ENCODE measurements around the gene TEX10.

The TEX10 gene

DNA sequence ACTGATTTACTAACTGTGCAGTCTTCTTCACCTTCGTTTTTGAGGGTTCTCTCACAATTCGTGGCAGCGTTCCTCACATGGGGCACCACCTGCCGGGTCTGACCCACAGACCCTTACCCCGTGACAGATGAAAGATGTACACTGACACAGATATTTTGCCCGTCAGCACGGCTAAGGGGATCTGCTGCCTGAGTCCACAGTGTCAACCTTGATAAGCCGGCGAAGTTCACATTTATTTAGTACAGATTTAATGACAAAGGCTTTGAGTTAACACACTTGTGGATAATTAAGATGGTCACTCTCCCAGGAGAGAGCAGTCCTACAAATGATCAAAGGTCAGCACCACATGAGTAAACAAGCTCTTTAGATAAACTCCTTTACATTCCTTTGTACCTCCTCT lies 15.9 kb upstream of the TEX10 start:
- TF ChIP-seq GLIS2 (tag by site-specific recombination; IDR thresholded peaks at IDR 0.05) (no peak), ZNF155 (tag by site-specific recombination; IDR thresholded peaks at IDR 0.05) (no peak), ZNF785 (tag by site-specific recombination; IDR thresholded peaks at IDR 0.05) (no peak)
- Histone ChIP-seq H3K4me3 (ENCODE audit: low read depth, low read length) (no peak overlapping the region), H3K36me3 (ENCODE audit: control insufficient read depth in 2 of 2, insufficient read depth in 1 of 2, low read length in 2 of 2) (no peaks in the 10 kb centered on the region), H3K4me1 (ENCODE audit: control insufficient read depth, insufficient read depth, low read length) (no peaks in the 10 kb centered on the region), H3K9me3 (ENCODE audit: control insufficient read depth, insufficient read depth, low read depth, low read length) (no peaks in the 10 kb centered on the region), H3K27ac (ENCODE audit: extremely low read depth, low read depth, low read length) (no peak overlapping the region)
- ChIA-PET CTCF (no interaction called here), POLR2A (no interaction called here)

DNA sequence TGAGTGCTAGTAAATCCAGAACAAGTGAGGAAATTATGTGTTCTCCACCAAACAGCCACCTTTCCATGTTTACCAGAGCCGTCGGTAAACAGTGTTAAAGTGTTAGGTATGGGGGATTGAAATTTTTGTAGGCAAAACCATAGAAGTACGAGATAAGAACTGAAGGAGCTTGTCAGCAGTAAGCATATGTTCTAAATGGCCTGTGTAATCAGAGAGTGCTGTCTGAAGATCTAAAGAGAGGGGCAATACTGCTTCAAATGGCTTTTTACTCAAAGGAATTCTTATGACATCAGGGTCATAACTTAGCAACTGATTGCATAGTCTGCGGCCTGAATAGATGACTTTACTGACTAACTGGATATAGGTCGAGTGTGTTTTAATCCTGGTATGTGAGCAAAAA lies 13.4 kb upstream of the TEX10 start:
- ChIA-PET POLR2A (no interaction called here), CTCF (interaction anchor here (1.4 kb wide), 1 partner anchor 234 kb away, joined by 5 read pairs; no protein-coding TSS in a partner anchor)
- H3K36me3 ChIP-seq (ENCODE audit: control insufficient read depth in 2 of 2, insufficient read depth in 1 of 2, low read length in 2 of 2), result no peaks in the 10 kb centered on the region
- no peaks in the 10 kb centered on the region for H3K9me3 ChIP-seq (ENCODE audit: control insufficient read depth, insufficient read depth, low read depth, low read length)
- H3K4me3 ChIP-seq (ENCODE audit: low read depth, low read length), result no peak overlapping the region
- TF ChIP-seq SALL2 (tag by site-specific recombination; IDR thresholded peaks at IDR 0.05; ENCODE audit: borderline replicate concordance), result no peak
- TF ChIP-seq ZBTB7A (tag by site-specific recombination; IDR thresholded peaks at IDR 0.05; ENCODE audit: low read depth), result no peak
- no peak for TF ChIP-seq ZNF596 (tag by site-specific recombination; IDR thresholded peaks at IDR 0.05)
- TF ChIP-seq, protein P1, sequence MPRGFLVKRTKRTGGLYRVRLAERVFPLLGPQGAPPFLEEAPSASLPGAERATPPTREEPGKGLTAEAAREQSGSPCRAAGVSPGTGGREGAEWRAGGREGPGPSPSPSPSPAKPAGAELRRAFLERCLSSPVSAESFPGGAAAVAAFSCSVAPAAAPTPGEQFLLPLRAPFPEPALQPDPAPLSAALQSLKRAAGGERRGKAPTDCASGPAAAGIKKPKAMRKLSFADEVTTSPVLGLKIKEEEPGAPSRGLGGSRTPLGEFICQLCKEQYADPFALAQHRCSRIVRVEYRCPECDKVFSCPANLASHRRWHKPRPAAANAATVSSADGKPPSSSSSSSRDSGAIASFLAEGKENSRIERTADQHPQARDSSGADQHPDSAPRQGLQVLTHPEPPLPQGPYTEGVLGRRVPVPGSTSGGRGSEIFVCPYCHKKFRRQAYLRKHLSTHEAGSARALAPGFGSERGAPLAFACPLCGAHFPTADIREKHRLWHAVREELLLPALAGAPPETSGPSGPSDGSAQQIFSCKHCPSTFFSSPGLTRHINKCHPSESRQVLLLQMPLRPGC (tag by site-specific recombination; IDR thresholded peaks at IDR 0.05), result no peak
- TF ChIP-seq HOXA7 (CRISPR knock-in tag; IDR thresholded peaks at IDR 0.05; ENCODE audit: borderline replicate concordance), result no peak
- no peak for TF ChIP-seq ZNF404 (tag by site-specific recombination; IDR thresholded peaks at IDR 0.05)
- no peak for TF ChIP-seq ZNF707 (tag by site-specific recombination; IDR thresholded peaks at IDR 0.05)
- TF ChIP-seq ZNF555 (tag by site-specific recombination; conservative IDR thresholded peaks at IDR 0.05), result no peak
- TF ChIP-seq, protein P2, sequence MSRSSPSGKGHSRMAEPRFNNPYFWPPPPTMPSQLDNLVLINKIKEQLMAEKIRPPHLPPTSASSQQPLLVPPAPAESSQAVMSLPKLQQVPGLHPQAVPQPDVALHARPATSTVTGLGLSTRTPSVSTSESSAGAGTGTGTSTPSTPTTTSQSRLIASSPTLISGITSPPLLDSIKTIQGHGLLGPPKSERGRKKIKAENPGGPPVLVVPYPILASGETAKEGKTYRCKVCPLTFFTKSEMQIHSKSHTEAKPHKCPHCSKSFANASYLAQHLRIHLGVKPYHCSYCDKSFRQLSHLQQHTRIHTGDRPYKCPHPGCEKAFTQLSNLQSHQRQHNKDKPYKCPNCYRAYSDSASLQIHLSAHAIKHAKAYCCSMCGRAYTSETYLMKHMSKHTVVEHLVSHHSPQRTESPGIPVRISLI (tag by site-specific recombination; IDR thresholded peaks at IDR 0.05), result no peak
- TF ChIP-seq ZNF558 (tag by site-specific recombination; IDR thresholded peaks at IDR 0.05), result no peak
- no peak for TF ChIP-seq SCRT1 (tag by site-specific recombination; IDR thresholded peaks at IDR 0.05; ENCODE audit: borderline replicate concordance)
- TF ChIP-seq, protein P3, sequence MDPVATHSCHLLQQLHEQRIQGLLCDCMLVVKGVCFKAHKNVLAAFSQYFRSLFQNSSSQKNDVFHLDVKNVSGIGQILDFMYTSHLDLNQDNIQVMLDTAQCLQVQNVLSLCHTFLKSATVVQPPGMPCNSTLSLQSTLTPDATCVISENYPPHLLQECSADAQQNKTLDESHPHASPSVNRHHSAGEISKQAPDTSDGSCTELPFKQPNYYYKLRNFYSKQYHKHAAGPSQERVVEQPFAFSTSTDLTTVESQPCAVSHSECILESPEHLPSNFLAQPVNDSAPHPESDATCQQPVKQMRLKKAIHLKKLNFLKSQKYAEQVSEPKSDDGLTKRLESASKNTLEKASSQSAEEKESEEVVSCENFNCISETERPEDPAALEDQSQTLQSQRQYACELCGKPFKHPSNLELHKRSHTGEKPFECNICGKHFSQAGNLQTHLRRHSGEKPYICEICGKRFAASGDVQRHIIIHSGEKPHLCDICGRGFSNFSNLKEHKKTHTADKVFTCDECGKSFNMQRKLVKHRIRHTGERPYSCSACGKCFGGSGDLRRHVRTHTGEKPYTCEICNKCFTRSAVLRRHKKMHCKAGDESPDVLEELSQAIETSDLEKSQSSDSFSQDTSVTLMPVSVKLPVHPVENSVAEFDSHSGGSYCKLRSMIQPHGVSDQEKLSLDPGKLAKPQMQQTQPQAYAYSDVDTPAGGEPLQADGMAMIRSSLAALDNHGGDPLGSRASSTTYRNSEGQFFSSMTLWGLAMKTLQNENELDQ (tag by site-specific recombination; IDR thresholded peaks at IDR 0.05; ENCODE audit: low read depth), result no peak
- TF ChIP-seq, protein P4, sequence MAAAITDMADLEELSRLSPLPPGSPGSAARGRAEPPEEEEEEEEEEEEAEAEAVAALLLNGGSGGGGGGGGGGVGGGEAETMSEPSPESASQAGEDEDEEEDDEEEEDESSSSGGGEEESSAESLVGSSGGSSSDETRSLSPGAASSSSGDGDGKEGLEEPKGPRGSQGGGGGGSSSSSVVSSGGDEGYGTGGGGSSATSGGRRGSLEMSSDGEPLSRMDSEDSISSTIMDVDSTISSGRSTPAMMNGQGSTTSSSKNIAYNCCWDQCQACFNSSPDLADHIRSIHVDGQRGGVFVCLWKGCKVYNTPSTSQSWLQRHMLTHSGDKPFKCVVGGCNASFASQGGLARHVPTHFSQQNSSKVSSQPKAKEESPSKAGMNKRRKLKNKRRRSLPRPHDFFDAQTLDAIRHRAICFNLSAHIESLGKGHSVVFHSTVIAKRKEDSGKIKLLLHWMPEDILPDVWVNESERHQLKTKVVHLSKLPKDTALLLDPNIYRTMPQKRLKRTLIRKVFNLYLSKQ (tag by site-specific recombination; IDR thresholded peaks at IDR 0.05; ENCODE audit: borderline replicate concordance), result no peak
- no peaks in the 10 kb centered on the region for H3K4me1 ChIP-seq (ENCODE audit: control insufficient read depth, insufficient read depth, low read length)
- H3K27ac ChIP-seq (ENCODE audit: extremely low read depth, low read depth, low read length), result no peak overlapping the region
